Measurements from ENCODE around the gene LGALS12.

- no peak for TF ChIP-seq CTCF (conservative IDR thresholded peaks at IDR 0.05 in 1 of 2, IDR thresholded peaks at IDR 0.05 in 1 of 2; ENCODE audit: extremely low read depth in 1 of 2, insufficient read depth in 1 of 2, low read depth in 1 of 2, low read length in 2 of 2)
- no peak for TF ChIP-seq EZH2 (IDR thresholded peaks at IDR 0.05; ENCODE audit: borderline replicate concordance, low read length)
These were observed 15.2 kb upstream of the LGALS12 start, which contains the start of gene PLAAT5 for GRCh38 chr11:63490551-63491239.

Data from mammary epithelial cell (primary cell).